OCI-LY7 (cell line): ENCODE measurements around the gene NSMCE3.

Experiments
- CTCF ChIP-seq: fragments of 200-600 bp; sonication (generic); conservative IDR thresholded peaks from 2 replicates; pipeline ENCODE4 v1.5.1; 2014; ENCODE audit warnings: mild to moderate bottlenecking, antibody characterized with exemption, low read length, moderate library complexity, mixed read lengths
- EZH2phosphoT487 ChIP-seq: fragments of 200-600 bp; sonication (generic); IDR thresholded peaks from 2 replicates; pipeline ENCODE4 v1.6.1; 2018; ENCODE audit warnings: low read depth, borderline replicate concordance, mild to moderate bottlenecking, mixed run types, antibody characterized with exemption, low read length, moderate library complexity, mixed read lengths

DNA sequence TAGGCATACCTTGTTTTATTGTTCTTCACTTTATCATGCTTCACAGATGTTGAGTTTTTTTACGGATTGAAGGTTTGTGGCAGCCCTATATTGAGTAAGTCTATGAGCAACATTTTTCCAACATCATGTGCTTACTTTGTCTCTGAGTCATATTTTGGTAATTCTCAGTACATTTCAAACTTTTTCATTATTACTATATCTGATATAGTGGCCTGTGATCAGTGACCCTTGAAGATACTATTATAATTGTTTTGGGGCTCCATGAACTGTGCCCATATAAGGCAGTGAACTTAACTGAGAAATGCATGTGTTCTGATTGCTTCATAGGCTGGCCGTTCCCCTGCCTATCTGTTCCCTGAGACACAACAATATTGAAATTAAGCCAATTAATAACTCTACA, 42.8 kb upstream of the NSMCE3 start:
- TF ChIP-seq CTCF (no peak), EZH2phosphoT487 (no peak)
